ENCODE results near the gene HRCT1.

The HRCT1 gene

DNA sequence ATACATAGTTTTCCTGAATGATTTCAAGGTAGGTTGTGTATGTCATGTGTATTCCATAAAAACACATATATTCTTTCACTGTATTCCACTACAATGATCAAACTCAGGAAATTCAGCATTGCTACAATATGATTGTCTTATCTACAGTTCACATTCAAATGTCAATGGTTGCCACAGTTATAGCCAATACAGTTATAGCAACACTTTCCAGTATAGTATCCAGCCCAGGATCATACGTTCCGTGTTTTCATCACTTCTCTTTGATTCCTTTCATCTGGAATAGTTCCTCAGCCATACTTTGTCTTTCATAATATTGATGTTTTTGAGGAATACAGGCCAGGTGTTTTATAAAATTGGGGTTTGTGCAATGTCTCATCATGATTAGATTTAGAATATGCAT, 42.4 kb downstream of the HRCT1 start:
- DNase-seq, result no peak
- Histone ChIP-seq H3K4ac (ENCODE audit: low read depth in 1 of 2, low read length in 2 of 2) (no peak overlapping the region), H2BK12ac (ENCODE audit: low read length in 2 of 2) (no peak overlapping the region), H3K27me3 (ENCODE audit: control insufficient read depth in 1 of 2, insufficient read depth in 1 of 2, low read length in 2 of 2) (no peaks in the 10 kb centered on the region), H2BK120ac (ENCODE audit: low read depth, low read length) (no peak overlapping the region), H3K4me3 (ENCODE audit: insufficient read depth in 1 of 2, low read depth in 1 of 2, low read length in 2 of 2) (no peak overlapping the region), H3K14ac (ENCODE audit: low read length in 2 of 2) (no peak overlapping the region), H4K91ac (ENCODE audit: low read length) (no peak overlapping the region), H3K4me1 (ENCODE audit: control insufficient read depth, insufficient read depth, low read depth, low read length) (peaks cover 9% of the 10 kb centered on the region), H3K9me3 (ENCODE audit: control insufficient read depth, low read length) (no peaks in the 10 kb centered on the region), H3K36me3 (ENCODE audit: control insufficient read depth in 1 of 2, insufficient read depth in 2 of 2, low read depth in 1 of 2, low read length in 2 of 2) (no peaks in the 10 kb centered on the region), H2AFZ (ENCODE audit: low read depth, low read length) (no peak overlapping the region), H3K18ac (ENCODE audit: low read depth in 1 of 2, low read length in 2 of 2) (no peak overlapping the region), H3K27ac (ENCODE audit: low read length, poor library complexity, severe bottlenecking) (no peak overlapping the region), H3K79me1 (replicated peaks; ENCODE audit: low read length, poor library complexity, severe bottlenecking) (no peaks in the 10 kb centered on the region), H2AK5ac (ENCODE audit: low read length, severe bottlenecking) (no peak overlapping the region), H3K23ac (ENCODE audit: low read length in 2 of 2) (no peak overlapping the region), H3K9ac (ENCODE audit: low read length) (no peak overlapping the region), H2BK5ac (ENCODE audit: low read depth, low read length, poor library complexity, severe bottlenecking) (no peak overlapping the region), H4K8ac (ENCODE audit: low read length) (no peak overlapping the region), H2BK15ac (ENCODE audit: low read depth, poor library complexity, severe bottlenecking) (no peak overlapping the region), H3K4me2 (ENCODE audit: low read length, poor library complexity, severe bottlenecking) (no peak overlapping the region)
- WGBS, result no CpG with 5 or more reads among the region's 2 CpGs

DNA sequence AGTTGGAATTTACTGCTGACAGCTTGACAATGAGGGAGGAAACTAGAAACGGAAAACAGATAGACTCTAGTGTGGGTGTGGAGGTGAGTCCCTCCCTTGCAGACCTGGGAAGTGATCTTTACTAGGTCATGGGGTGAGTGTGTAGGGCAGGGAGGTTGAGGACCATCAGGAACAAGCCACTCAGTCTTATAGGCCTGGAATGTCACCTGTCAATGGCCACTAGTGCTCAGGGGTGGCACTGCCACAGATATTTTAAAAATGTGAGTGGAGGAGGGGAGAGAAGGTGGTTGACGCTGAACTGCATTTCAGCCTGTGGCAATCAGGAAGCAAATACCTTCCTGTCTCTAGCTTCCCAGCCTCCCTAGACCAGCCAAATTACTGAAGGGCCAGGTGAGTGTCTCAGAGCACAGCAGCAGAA, 42.9 kb downstream of the HRCT1 start:
- Histone ChIP-seq H3K79me1 (replicated peaks; ENCODE audit: low read length, poor library complexity, severe bottlenecking) (no peaks in the 10 kb centered on the region), H3K23ac (ENCODE audit: low read length in 2 of 2) (no peak overlapping the region), H3K36me3 (ENCODE audit: control insufficient read depth in 1 of 2, insufficient read depth in 2 of 2, low read depth in 1 of 2, low read length in 2 of 2) (no peaks in the 10 kb centered on the region), H3K4me1 (ENCODE audit: control insufficient read depth, insufficient read depth, low read depth, low read length) (peaks cover 9% of the 10 kb centered on the region), H4K91ac (ENCODE audit: low read length) (no peak overlapping the region), H2BK12ac (ENCODE audit: low read length in 2 of 2) (no peak overlapping the region), H3K27ac (ENCODE audit: low read length, poor library complexity, severe bottlenecking) (no peak overlapping the region), H3K9ac (ENCODE audit: low read length) (no peak overlapping the region), H2BK5ac (ENCODE audit: low read depth, low read length, poor library complexity, severe bottlenecking) (no peak overlapping the region), H2AK5ac (ENCODE audit: low read length, severe bottlenecking) (no peak overlapping the region), H4K8ac (ENCODE audit: low read length) (no peak overlapping the region), H3K4ac (ENCODE audit: low read depth in 1 of 2, low read length in 2 of 2) (no peak overlapping the region), H3K14ac (ENCODE audit: low read length in 2 of 2) (no peak overlapping the region), H2AFZ (ENCODE audit: low read depth, low read length) (no peak overlapping the region), H2BK15ac (ENCODE audit: low read depth, poor library complexity, severe bottlenecking) (no peak overlapping the region), H3K27me3 (ENCODE audit: control insufficient read depth in 1 of 2, insufficient read depth in 1 of 2, low read length in 2 of 2) (no peaks in the 10 kb centered on the region), H3K4me2 (ENCODE audit: low read length, poor library complexity, severe bottlenecking) (no peak overlapping the region), H3K9me3 (ENCODE audit: control insufficient read depth, low read length) (no peaks in the 10 kb centered on the region), H2BK120ac (ENCODE audit: low read depth, low read length) (no peak overlapping the region), H3K18ac (ENCODE audit: low read depth in 1 of 2, low read length in 2 of 2) (no peak overlapping the region), H3K4me3 (ENCODE audit: insufficient read depth in 1 of 2, low read depth in 1 of 2, low read length in 2 of 2) (no peak overlapping the region)
- no peak for DNase-seq
- WGBS, result 55% methylated on average over 2 of the region's 2 CpGs

DNA sequence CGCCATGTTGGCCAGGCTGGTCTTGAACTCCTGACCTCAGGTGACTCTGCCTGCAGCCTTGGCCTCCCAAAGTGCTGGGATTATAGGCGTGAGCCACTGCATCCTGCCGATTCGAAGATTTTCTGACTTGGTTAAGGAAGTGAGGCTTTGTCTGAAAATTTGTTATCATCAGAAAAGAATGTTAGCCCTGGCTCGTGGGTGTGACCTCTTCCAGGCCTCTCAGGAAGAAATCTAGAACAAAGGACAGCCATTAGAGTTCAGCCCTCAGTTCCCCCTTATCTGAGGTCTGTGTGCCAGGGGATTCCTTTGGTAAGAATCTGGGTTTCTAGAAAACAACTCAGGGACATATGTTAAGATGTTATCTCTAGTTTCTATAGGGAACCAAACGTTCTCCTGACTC, 45.7 kb downstream of the HRCT1 start:
- Histone ChIP-seq H2BK12ac (ENCODE audit: low read length in 2 of 2) (no peak overlapping the region), H3K36me3 (ENCODE audit: control insufficient read depth in 1 of 2, insufficient read depth in 2 of 2, low read depth in 1 of 2, low read length in 2 of 2) (no peaks in the 10 kb centered on the region), H2BK15ac (ENCODE audit: low read depth, poor library complexity, severe bottlenecking) (no peak overlapping the region), H2AFZ (ENCODE audit: low read depth, low read length) (no peak overlapping the region), H3K9ac (ENCODE audit: low read length) (peak overlapping the region; percentile 4), H3K18ac (ENCODE audit: low read depth in 1 of 2, low read length in 2 of 2) (no peak overlapping the region), H3K27me3 (ENCODE audit: control insufficient read depth in 1 of 2, insufficient read depth in 1 of 2, low read length in 2 of 2) (peaks cover 0 to 2% of the 10 kb centered on the region in 2 experiments), H3K4me1 (ENCODE audit: control insufficient read depth, insufficient read depth, low read depth, low read length) (peaks cover 6% of the 10 kb centered on the region), H2BK120ac (ENCODE audit: low read depth, low read length) (no peak overlapping the region), H3K4me3 (ENCODE audit: insufficient read depth in 1 of 2, low read depth in 1 of 2, low read length in 2 of 2) (no peak overlapping the region), H4K8ac (ENCODE audit: low read length) (no peak overlapping the region), H3K9me3 (ENCODE audit: control insufficient read depth, low read length) (no peaks in the 10 kb centered on the region), H2AK5ac (ENCODE audit: low read length, severe bottlenecking) (no peak overlapping the region), H3K4me2 (ENCODE audit: low read length, poor library complexity, severe bottlenecking) (no peak overlapping the region), H3K23ac (ENCODE audit: low read length in 2 of 2) (no peak overlapping the region), H3K27ac (ENCODE audit: low read length, poor library complexity, severe bottlenecking) (no peak overlapping the region), H3K79me1 (replicated peaks; ENCODE audit: low read length, poor library complexity, severe bottlenecking) (no peaks in the 10 kb centered on the region), H3K4ac (ENCODE audit: low read depth in 1 of 2, low read length in 2 of 2) (no peak overlapping the region), H3K14ac (ENCODE audit: low read length in 2 of 2) (no peak overlapping the region), H2BK5ac (ENCODE audit: low read depth, low read length, poor library complexity, severe bottlenecking) (no peak overlapping the region), H4K91ac (ENCODE audit: low read length) (no peak overlapping the region)
- WGBS, result 37% methylated on average over 6 of the region's 6 CpGs
- no peak for DNase-seq

DNA sequence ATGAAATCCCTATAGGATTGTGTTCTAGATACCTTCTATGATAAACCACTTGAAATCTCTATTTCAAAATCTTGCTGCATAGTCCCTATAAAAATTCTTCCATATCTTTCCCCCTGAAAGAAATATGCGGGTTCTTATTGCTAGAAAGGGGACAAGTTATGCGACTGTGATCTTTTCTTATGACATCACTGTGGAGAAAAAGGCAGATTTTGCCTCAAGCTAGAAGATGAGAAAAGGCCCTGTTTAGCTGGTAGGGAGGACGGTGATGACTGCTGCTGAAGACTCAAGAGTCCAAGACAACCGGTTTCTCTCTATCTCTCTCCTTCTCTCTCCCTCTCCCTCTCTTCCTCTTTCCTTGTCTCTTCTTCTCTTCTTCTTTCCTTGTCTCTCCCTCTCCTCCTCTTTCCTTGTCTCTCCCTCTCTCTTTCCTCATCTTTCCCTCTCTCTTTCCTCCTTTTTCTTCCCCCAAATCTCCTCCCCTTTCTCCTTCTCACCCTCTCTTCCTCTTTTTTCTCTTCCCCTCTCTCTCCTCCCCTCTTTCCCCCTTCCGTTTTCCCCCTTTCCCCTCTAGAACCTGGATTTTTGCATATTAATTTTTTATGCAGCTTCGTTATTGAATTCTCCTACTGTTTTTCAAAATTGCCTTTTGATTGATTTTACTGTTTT, 46.7 kb downstream of the HRCT1 start:
- peaks cover 6% of the 10 kb centered on the region for H3K4me1 ChIP-seq (ENCODE audit: control insufficient read depth, insufficient read depth, low read depth, low read length)
- H3K9ac ChIP-seq (ENCODE audit: low read length), result no peak overlapping the region
- H3K18ac ChIP-seq (ENCODE audit: low read depth in 1 of 2, low read length in 2 of 2), result no peak overlapping the region
- no peak overlapping the region for H4K8ac ChIP-seq (ENCODE audit: low read length)
- no peak overlapping the region for H2BK120ac ChIP-seq (ENCODE audit: low read depth, low read length)
- H3K27me3 ChIP-seq (ENCODE audit: control insufficient read depth in 1 of 2, insufficient read depth in 1 of 2, low read length in 2 of 2), result peaks cover 0 to 10% of the 10 kb centered on the region in 2 experiments
- 92% methylated on average over 4 of the region's 6 CpGs for WGBS
- no peak overlapping the region for H2BK12ac ChIP-seq (ENCODE audit: low read length in 2 of 2)
- H3K4me3 ChIP-seq (ENCODE audit: insufficient read depth in 1 of 2, low read depth in 1 of 2, low read length in 2 of 2), result no peak overlapping the region
- H3K14ac ChIP-seq (ENCODE audit: low read length in 2 of 2), result no peak overlapping the region
- H2BK5ac ChIP-seq (ENCODE audit: low read depth, low read length, poor library complexity, severe bottlenecking), result no peak overlapping the region
- no peak overlapping the region for H3K4me2 ChIP-seq (ENCODE audit: low read length, poor library complexity, severe bottlenecking)
- no peaks in the 10 kb centered on the region for H3K9me3 ChIP-seq (ENCODE audit: control insufficient read depth, low read length)
- H4K91ac ChIP-seq (ENCODE audit: low read length), result no peak overlapping the region
- no peak overlapping the region for H3K27ac ChIP-seq (ENCODE audit: low read length, poor library complexity, severe bottlenecking)
- H3K79me1 ChIP-seq (replicated peaks; ENCODE audit: low read length, poor library complexity, severe bottlenecking), result no peaks in the 10 kb centered on the region
- no peak overlapping the region for H3K23ac ChIP-seq (ENCODE audit: low read length in 2 of 2)
- no peak overlapping the region for H2BK15ac ChIP-seq (ENCODE audit: low read depth, poor library complexity, severe bottlenecking)
- DNase-seq, result no peak
- H3K36me3 ChIP-seq (ENCODE audit: control insufficient read depth in 1 of 2, insufficient read depth in 2 of 2, low read depth in 1 of 2, low read length in 2 of 2), result no peaks in the 10 kb centered on the region
- H2AFZ ChIP-seq (ENCODE audit: low read depth, low read length), result no peak overlapping the region
- H3K4ac ChIP-seq (ENCODE audit: low read depth in 1 of 2, low read length in 2 of 2), result no peak overlapping the region
- H2AK5ac ChIP-seq (ENCODE audit: low read length, severe bottlenecking), result no peak overlapping the region
